Gastrocnemius medialis (tissue), 4 donors: ENCODE measurements around the gene FZD4.

Source experiments
- POLR2A ChIP-seq, 2 donors: fragments of 450-650 bp; IDR thresholded peaks; one replicate each; pipeline ENCODE4 v1.6.1; 2017; ENCODE audit warnings: antibody characterized with exemption in 2 of 2, mild to moderate bottlenecking in 2 of 2, moderate library complexity in 2 of 2
- TF ChIP-seq, protein P1 (sequence below), 5 experiments: fragments of 450-650 bp in 3 of 5; fragments of 200-600 bp in 2 of 5; sonication (generic) in 2 of 5; IDR thresholded peaks in 4 of 5; conservative IDR thresholded peaks in 1 of 5; 1 replicate in 4 of 5; 2 replicates in 1 of 5; pipeline ENCODE4 v1.5.1; 2016 to 2019; ENCODE audit warnings: antibody characterized with exemption in 5 of 5, mild to moderate bottlenecking in 3 of 5, moderate library complexity in 3 of 5

DNA sequence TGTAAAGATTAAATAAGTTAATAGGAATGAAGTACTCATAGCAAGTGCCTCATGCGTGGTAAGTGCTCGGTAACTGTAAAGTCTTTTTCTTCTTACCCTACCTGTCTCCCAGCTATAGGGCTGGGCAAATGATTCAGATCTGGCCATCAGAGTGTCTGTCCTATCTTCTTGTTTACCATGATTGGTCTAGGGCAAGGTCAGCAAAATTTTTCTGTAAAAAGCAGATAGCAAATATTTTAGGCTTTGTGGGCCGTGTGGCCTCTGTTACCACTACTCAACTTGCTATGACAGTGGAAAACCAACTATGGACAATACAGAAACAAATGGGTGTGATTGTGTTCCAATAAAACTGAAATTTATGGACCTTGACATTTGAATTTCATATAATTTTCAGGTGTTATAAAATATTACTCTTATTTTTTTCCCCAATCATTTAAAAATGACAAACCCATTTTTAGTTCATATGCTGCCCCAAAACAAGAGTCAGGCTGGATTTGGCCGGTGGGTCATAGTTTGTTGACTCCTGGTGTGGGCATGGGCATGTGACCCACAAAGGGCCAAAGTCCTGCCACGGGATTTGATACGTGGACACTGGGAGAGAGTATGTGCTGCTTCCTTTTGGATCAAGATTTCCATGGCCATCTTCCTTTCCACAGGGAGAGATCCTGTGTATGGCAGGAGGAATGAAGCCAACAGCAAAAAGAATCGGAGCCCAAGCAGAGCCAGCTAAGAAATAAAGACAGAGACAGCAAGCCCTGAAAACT, 26.8 kb upstream of the FZD4 start:
- no peak for TF ChIP-seq POLR2A (IDR thresholded peaks at IDR 0.05)
- TF ChIP-seq, protein P1, sequence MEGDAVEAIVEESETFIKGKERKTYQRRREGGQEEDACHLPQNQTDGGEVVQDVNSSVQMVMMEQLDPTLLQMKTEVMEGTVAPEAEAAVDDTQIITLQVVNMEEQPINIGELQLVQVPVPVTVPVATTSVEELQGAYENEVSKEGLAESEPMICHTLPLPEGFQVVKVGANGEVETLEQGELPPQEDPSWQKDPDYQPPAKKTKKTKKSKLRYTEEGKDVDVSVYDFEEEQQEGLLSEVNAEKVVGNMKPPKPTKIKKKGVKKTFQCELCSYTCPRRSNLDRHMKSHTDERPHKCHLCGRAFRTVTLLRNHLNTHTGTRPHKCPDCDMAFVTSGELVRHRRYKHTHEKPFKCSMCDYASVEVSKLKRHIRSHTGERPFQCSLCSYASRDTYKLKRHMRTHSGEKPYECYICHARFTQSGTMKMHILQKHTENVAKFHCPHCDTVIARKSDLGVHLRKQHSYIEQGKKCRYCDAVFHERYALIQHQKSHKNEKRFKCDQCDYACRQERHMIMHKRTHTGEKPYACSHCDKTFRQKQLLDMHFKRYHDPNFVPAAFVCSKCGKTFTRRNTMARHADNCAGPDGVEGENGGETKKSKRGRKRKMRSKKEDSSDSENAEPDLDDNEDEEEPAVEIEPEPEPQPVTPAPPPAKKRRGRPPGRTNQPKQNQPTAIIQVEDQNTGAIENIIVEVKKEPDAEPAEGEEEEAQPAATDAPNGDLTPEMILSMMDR (IDR thresholded peaks at IDR 0.05 in 4 of 5, conservative IDR thresholded peaks at IDR 0.05 in 1 of 5): no peak
